Measurements from ENCODE around the gene MCF2L.

The MCF2L gene

GRCh38 chr13:113065406-113066141 lies 96.6 kb downstream of the MCF2L start:
- no peak overlapping the region for H3K27ac ChIP-seq (ENCODE audit: low read depth, low read length)
- no peak overlapping the region for H3K4me3 ChIP-seq (ENCODE audit: low read depth, low read length)
- no peaks in the 10 kb centered on the region for H3K27me3 ChIP-seq (ENCODE audit: control insufficient read depth, insufficient read depth, low read length)
- H3K36me3 ChIP-seq (ENCODE audit: control insufficient read depth, insufficient read depth, low read length), result no peaks in the 10 kb centered on the region
- H3K9ac ChIP-seq (ENCODE audit: low read depth, low read length), result no peak overlapping the region
- no peaks in the 10 kb centered on the region for H3K9me3 ChIP-seq (ENCODE audit: control insufficient read depth, insufficient read depth, low read length)
- H3K4me1 ChIP-seq (ENCODE audit: control insufficient read depth, insufficient read depth, low read length), result no peaks in the 10 kb centered on the region; the same call in 1 of the 2 replicates

- Histone ChIP-seq H3K9me3 (ENCODE audit: control insufficient read depth, insufficient read depth, low read length) (no peaks in the 10 kb centered on the region), H3K27me3 (ENCODE audit: control insufficient read depth, insufficient read depth, low read length) (no peaks in the 10 kb centered on the region), H3K27ac (ENCODE audit: low read depth, low read length) (no peak overlapping the region), H3K4me1 (ENCODE audit: control insufficient read depth, insufficient read depth, low read length) (no peaks in the 10 kb centered on the region; the same call in 1 of the 2 replicates), H3K36me3 (ENCODE audit: control insufficient read depth, insufficient read depth, low read length) (no peaks in the 10 kb centered on the region), H3K9ac (ENCODE audit: low read depth, low read length) (no peak overlapping the region), H3K4me3 (ENCODE audit: low read depth, low read length) (no peak overlapping the region)
These were observed 97.1 kb downstream of the MCF2L start for GRCh38 chr13:113066142-113066455.

GRCh38 chr13:113066746-113067145 lies 97.7 kb downstream of the MCF2L start:
- Histone ChIP-seq H3K9ac (ENCODE audit: low read depth, low read length) (no peak overlapping the region), H3K9me3 (ENCODE audit: control insufficient read depth, insufficient read depth, low read length) (no peaks in the 10 kb centered on the region), H3K4me1 (ENCODE audit: control insufficient read depth, insufficient read depth, low read length) (no peaks in the 10 kb centered on the region; the same call in 1 of the 2 replicates), H3K27ac (ENCODE audit: low read depth, low read length) (no peak overlapping the region), H3K4me3 (ENCODE audit: low read depth, low read length) (no peak overlapping the region), H3K27me3 (ENCODE audit: control insufficient read depth, insufficient read depth, low read length) (no peaks in the 10 kb centered on the region), H3K36me3 (ENCODE audit: control insufficient read depth, insufficient read depth, low read length) (no peaks in the 10 kb centered on the region)

DNA sequence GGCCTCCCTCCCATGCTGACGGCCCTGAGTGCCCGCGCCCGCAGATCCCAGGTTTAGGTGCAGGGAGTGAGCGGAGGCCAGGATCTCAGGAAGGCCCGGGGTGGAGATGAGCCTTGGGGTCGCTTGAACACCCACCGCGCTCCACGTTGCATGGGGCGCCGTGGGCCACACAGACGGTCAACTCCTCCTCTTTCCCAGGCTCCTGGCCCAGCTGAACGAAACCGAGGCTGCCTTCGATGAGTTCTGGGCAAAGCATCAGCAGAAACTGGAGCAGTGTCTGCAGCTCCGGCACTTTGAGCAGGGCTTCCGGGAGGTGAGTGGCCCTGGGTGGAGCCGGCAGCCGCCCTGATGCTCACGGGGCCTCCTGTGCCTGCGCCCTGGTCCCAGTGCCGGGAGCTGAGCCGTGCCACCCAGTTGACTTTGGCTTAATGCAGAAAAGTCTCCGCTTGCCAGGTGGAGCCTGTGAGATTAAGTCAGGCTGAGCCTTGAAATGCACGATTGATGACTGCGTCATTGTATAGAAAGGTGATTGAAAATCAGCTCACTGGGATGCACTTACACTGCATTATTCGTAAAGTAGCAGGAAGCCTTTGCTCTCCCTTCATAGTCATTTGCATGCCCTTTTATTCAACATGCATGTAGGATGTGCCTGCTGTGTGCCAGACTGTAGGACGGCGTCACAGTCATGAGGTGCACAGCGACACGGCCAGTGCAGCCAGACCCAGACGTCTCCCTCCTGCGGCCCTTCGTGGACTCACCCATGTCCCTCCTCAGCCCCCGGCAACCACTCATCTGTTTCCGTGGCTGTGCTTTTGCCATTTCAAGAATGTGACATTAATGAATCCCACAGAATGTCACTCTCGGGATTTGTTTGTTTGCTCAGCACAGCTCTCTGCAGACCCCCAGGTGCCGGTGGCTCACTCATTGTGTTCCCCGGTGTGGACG lies 101.1 kb downstream of the MCF2L start:
- Histone ChIP-seq H3K27me3 (ENCODE audit: control insufficient read depth, insufficient read depth, low read length) (no peaks in the 10 kb centered on the region), H3K27ac (ENCODE audit: low read depth, low read length) (peak overlapping the region; percentile 36), H3K4me1 (ENCODE audit: control insufficient read depth, insufficient read depth, low read length) (no peaks in the 10 kb centered on the region; the same call in 1 of the 2 replicates), H3K9ac (ENCODE audit: low read depth, low read length) (no peak overlapping the region), H3K36me3 (ENCODE audit: control insufficient read depth, insufficient read depth, low read length) (0 out of 2 replicates have a peak, but pooled peaks cover 4% of the 10 kb centered on the region), H3K9me3 (ENCODE audit: control insufficient read depth, insufficient read depth, low read length) (no peaks in the 10 kb centered on the region), H3K4me3 (ENCODE audit: low read depth, low read length) (no peak overlapping the region)

- no peaks in the 10 kb centered on the region for H3K27me3 ChIP-seq (ENCODE audit: control insufficient read depth, insufficient read depth, low read length)
- 0 out of 2 replicates have a peak, but pooled peaks cover 4% of the 10 kb centered on the region for H3K36me3 ChIP-seq (ENCODE audit: control insufficient read depth, insufficient read depth, low read length)
- no peak overlapping the region for H3K4me3 ChIP-seq (ENCODE audit: low read depth, low read length)
- no peak overlapping the region for H3K27ac ChIP-seq (ENCODE audit: low read depth, low read length)
- no peak overlapping the region for H3K9ac ChIP-seq (ENCODE audit: low read depth, low read length)
- no peaks in the 10 kb centered on the region for H3K9me3 ChIP-seq (ENCODE audit: control insufficient read depth, insufficient read depth, low read length)
- no peaks in the 10 kb centered on the region; the same call in 1 of the 2 replicates for H3K4me1 ChIP-seq (ENCODE audit: control insufficient read depth, insufficient read depth, low read length)
These were observed 101.8 kb downstream of the MCF2L start for GRCh38 chr13:113070855-113071254.

GRCh38 chr13:113072376-113072775 lies 103.4 kb downstream of the MCF2L start:
- no peak overlapping the region for H3K9ac ChIP-seq (ENCODE audit: low read depth, low read length)
- H3K36me3 ChIP-seq (ENCODE audit: control insufficient read depth, insufficient read depth, low read length), result peaks cover 4% of the 10 kb centered on the region; the same call in 1 of the 2 replicates
- no peaks in the 10 kb centered on the region for H3K9me3 ChIP-seq (ENCODE audit: control insufficient read depth, insufficient read depth, low read length)
- H3K27ac ChIP-seq (ENCODE audit: low read depth, low read length), result no peak overlapping the region
- no peaks in the 10 kb centered on the region; the same call in 1 of the 2 replicates for H3K4me1 ChIP-seq (ENCODE audit: control insufficient read depth, insufficient read depth, low read length)
- no peak overlapping the region for H3K4me3 ChIP-seq (ENCODE audit: low read depth, low read length)
- H3K27me3 ChIP-seq (ENCODE audit: control insufficient read depth, insufficient read depth, low read length), result no peaks in the 10 kb centered on the region

GRCh38 chr13:113073942-113074341 lies 104.9 kb downstream of the MCF2L start:
- H3K27ac ChIP-seq (ENCODE audit: low read depth, low read length), result no peak overlapping the region
- H3K9ac ChIP-seq (ENCODE audit: low read depth, low read length), result no peak overlapping the region
- H3K36me3 ChIP-seq (ENCODE audit: control insufficient read depth, insufficient read depth, low read length), result peaks cover 4% of the 10 kb centered on the region; the same call in 1 of the 2 replicates
- no peaks in the 10 kb centered on the region for H3K9me3 ChIP-seq (ENCODE audit: control insufficient read depth, insufficient read depth, low read length)
- no peaks in the 10 kb centered on the region for H3K27me3 ChIP-seq (ENCODE audit: control insufficient read depth, insufficient read depth, low read length)
- no peaks in the 10 kb centered on the region; the same call in 1 of the 2 replicates for H3K4me1 ChIP-seq (ENCODE audit: control insufficient read depth, insufficient read depth, low read length)
- no peak overlapping the region for H3K4me3 ChIP-seq (ENCODE audit: low read depth, low read length)

- H3K27ac ChIP-seq (ENCODE audit: low read depth, low read length), result no peak overlapping the region
- H3K27me3 ChIP-seq (ENCODE audit: control insufficient read depth, insufficient read depth, low read length), result no peaks in the 10 kb centered on the region
These were observed 105.4 kb downstream of the MCF2L start for GRCh38 chr13:113074401-113074800.

DNA sequence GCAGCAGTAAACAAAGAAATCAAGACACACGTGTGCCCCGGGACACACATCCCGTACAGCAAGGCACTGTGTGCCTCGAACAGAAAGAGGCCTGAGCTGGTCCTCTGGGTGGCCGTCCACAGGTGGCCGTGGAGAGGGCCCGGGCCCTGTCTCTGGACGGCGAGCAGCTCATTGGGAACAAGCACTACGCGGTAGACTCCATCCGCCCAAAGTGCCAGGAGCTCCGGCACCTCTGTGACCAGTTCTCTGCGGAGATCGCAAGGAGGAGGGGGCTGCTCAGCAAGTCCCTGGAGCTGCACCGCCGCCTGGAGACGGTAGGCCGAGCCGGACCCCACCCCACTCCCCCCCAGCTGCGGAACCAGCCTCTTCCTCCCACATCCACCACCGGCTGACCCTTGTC lies 105.9 kb downstream of the MCF2L start:
- H3K9me3 ChIP-seq (ENCODE audit: control insufficient read depth, insufficient read depth, low read length), result no peaks in the 10 kb centered on the region
- H3K36me3 ChIP-seq (ENCODE audit: control insufficient read depth, insufficient read depth, low read length), result peaks cover 4% of the 10 kb centered on the region; the same call in 1 of the 2 replicates
- no peak overlapping the region for H3K27ac ChIP-seq (ENCODE audit: low read depth, low read length)
- no peaks in the 10 kb centered on the region; the same call in 1 of the 2 replicates for H3K4me1 ChIP-seq (ENCODE audit: control insufficient read depth, insufficient read depth, low read length)
- H3K27me3 ChIP-seq (ENCODE audit: control insufficient read depth, insufficient read depth, low read length), result no peaks in the 10 kb centered on the region
- H3K9ac ChIP-seq (ENCODE audit: low read depth, low read length), result no peak overlapping the region
- H3K4me3 ChIP-seq (ENCODE audit: low read depth, low read length), result no peak overlapping the region

More at GRCh38 chr13:113074401-113074800, 105.4 kb downstream of the MCF2L start:
- peaks cover 4% of the 10 kb centered on the region; the same call in 1 of the 2 replicates for H3K36me3 ChIP-seq (ENCODE audit: control insufficient read depth, insufficient read depth, low read length)
- no peaks in the 10 kb centered on the region for H3K9me3 ChIP-seq (ENCODE audit: control insufficient read depth, insufficient read depth, low read length)
- no peak overlapping the region for H3K4me3 ChIP-seq (ENCODE audit: low read depth, low read length)
- no peak overlapping the region for H3K9ac ChIP-seq (ENCODE audit: low read depth, low read length)
- no peaks in the 10 kb centered on the region; the same call in 1 of the 2 replicates for H3K4me1 ChIP-seq (ENCODE audit: control insufficient read depth, insufficient read depth, low read length)

DNA sequence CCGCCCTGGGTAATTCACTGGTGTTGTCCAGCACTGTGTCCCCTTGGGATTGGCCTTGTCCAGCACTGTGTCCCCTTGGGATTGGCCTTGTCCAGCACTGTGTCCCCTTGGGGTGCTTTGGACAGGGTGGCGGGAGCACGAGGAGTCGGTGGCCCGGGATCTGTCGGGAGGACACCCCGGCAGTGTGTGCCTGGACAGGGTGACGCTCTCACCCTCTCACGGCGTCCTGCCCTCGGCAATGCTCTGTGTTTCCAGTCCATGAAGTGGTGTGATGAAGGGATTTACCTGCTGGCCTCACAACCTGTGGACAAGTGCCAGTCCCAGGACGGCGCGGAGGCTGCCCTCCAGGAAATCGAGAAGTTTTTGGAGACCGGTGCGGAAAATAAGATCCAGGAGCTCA lies 106.7 kb downstream of the MCF2L start:
- H3K9me3 ChIP-seq (ENCODE audit: control insufficient read depth, insufficient read depth, low read length), result no peaks in the 10 kb centered on the region
- no peaks in the 10 kb centered on the region for H3K4me1 ChIP-seq (ENCODE audit: control insufficient read depth, insufficient read depth, low read length)
- H3K27me3 ChIP-seq (ENCODE audit: control insufficient read depth, insufficient read depth, low read length), result no peaks in the 10 kb centered on the region
- no peak overlapping the region for H3K27ac ChIP-seq (ENCODE audit: low read depth, low read length)
- H3K36me3 ChIP-seq (ENCODE audit: control insufficient read depth, insufficient read depth, low read length), result peaks cover 4% of the 10 kb centered on the region; the same call in 1 of the 2 replicates
- no peak overlapping the region for H3K4me3 ChIP-seq (ENCODE audit: low read depth, low read length)
- no peak overlapping the region for H3K9ac ChIP-seq (ENCODE audit: low read depth, low read length)
